Measurements from ENCODE around the gene DHX38. TPM values are rescaled to one million over a fixed set of nuclear protein-coding genes. Genes with fewer than 3 reads are reported as not detected.
A peak's percentile ranks its signal among the peaks of the same experiment; 100 is the strongest.

Gene DHX38
- total and polyA plus RNA-seq, 2 of the 13 experiments (the other 11 are each of a cell fraction or from before 2014, with no cell fraction given), result 54.4 to 85.9 TPM

DNA sequence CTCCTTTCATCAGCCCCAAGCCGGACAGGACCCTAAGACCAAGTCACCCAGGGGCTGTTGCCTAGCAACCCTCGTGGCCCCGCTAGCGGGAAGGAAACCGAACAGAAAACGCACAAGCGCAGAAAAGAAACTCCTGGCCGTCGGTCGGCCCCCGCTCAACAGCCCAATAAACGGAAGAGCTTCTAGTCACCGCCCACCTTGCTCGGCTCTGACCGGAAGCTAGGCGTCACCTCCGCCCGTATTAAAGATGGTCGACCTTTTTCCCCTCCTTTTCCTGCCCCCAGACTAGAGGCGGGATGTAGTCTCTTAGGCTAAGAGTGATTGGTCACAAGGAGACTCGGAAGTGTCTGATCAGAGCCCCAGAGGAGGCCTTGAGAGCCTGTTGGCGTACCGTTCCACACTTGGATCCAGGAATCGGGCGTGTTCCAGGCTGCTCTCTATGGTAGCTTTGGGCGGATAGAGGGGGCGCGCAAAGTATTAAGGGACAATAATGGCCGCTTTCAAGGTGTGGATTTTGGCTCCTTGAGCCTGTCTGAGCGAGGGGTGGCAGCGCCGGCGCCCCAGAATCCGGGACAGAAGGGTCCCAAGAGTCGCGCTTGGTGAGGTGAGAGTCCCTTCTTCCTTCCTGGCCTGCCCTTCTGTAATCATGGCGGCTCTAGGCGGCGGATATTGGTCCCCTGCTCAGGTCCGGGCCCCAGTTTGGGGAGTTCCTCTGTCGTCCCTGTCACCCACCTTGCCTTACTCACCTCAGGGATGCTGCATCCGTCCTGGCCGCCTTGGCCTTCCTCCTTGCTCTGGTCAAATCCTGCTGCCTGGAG lies at the start of gene DHX38, which contains the start of gene TXNL4B (continued):
- peak; percentile 71; the same call in 1 of the 2 replicates for TF ChIP-seq ZNF550 (CRISPR knock-in tag; IDR thresholded peaks at IDR 0.05; ENCODE audit: borderline replicate concordance)
- TF ChIP-seq, protein P1, sequence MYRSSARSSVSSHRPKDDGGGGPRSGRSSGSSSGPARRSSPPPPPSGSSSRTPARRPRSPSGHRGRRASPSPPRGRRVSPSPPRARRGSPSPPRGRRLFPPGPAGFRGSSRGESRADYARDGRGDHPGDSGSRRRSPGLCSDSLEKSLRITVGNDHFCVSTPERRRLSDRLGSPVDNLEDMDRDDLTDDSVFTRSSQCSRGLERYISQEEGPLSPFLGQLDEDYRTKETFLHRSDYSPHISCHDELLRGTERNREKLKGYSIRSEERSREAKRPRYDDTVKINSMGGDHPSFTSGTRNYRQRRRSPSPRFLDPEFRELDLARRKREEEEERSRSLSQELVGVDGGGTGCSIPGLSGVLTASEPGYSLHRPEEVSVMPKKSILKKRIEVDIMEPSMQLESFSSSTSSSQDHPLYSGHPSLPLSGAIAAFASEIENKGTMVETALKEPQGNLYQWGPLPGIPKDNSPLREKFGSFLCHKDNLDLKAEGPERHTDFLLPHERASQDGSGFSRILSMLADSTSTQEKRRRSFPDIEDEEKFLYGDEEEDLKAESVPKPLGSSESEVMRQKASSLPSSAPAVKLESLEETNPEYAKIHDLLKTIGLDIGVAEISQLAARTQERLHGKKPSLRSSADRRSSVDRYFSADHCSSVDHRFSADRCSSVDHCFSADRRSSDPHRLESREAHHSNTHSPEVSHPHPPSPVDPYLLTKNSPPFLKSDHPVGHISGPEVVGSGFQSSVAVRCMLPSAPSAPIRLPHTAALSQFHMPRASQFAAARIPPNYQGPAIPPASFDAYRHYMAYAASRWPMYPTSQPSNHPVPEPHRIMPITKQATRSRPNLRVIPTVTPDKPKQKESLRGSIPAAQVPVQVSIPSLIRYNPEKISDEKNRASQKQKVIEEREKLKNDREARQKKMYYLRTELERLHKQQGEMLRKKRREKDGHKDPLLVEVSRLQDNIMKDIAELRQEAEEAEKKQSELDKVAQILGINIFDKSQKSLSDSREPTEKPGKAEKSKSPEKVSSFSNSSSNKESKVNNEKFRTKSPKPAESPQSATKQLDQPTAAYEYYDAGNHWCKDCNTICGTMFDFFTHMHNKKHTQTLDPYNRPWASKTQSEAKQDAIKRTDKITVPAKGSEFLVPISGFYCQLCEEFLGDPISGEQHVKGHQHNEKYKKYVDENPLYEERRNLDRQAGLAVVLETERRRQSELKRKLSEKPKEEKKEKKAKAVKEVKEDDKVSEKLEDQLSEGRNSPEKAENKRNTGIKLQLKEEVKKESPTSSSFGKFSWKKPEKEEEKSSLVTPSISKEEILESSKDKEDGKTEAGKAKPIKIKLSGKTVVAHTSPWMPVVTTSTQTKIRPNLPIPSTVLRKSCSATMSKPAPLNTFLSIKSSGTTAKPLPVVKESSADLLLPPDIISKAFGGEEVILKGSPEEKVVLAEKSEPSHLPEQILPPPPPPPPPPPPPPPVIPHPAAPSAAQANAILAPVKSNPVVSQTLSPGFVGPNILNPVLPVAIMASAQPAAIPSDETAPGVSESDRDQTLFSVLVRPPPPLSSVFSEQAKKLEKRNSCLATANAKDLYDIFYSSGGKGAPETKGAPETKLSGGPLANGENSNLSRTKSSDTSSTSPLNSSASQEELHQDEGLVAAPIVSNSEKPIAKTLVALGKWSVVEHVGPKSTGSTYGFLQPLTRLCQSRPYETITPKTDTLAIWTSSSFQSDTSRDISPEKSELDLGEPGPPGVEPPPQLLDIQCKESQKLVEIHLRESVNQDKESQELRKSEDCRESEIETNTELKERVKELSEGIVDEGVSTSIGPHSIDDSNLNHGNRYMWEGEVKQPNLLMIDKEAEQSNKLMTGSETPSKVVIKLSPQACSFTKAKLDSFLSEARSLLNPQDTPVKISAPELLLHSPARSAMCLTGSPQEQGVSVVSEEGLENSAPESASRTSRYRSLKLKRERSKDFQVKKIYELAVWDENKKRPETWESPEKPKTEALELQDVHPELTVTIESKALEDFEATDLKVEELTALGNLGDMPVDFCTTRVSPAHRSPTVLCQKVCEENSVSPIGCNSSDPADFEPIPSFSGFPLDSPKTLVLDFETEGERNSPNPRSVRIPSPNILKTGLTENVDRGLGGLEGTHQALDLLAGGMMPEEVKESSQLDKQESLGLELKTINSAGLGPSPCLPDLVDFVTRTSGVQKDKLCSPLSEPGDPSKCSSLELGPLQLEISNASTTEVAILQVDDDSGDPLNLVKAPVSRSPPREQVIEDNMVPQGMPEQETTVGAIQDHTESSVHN (CRISPR knock-in tag; IDR thresholded peaks at IDR 0.05), result no peak
- TF ChIP-seq YEATS4 (CRISPR knock-in tag; IDR thresholded peaks at IDR 0.05; ENCODE audit: borderline replicate concordance), result no peak; the same call in 1 of the 2 replicates
- TF ChIP-seq CREB1 (IDR thresholded peaks at IDR 0.05), result peak; percentile 91
- TF ChIP-seq CREB1 (CRISPR knock-in tag; IDR thresholded peaks at IDR 0.05), result peak; percentile 99
- TF ChIP-seq, protein P2, sequence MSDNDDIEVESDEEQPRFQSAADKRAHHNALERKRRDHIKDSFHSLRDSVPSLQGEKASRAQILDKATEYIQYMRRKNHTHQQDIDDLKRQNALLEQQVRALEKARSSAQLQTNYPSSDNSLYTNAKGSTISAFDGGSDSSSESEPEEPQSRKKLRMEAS (IDR thresholded peaks at IDR 0.05), result no peak; the same call in 1 of the 2 replicates
- TF ChIP-seq TBX2 (CRISPR knock-in tag; IDR thresholded peaks at IDR 0.05; ENCODE audit: borderline replicate concordance), result peak; percentile 80; the same call in 1 of the 2 replicates
- TF ChIP-seq HNRNPUL1 (IDR thresholded peaks at IDR 0.05; ENCODE audit: low read depth, low read length), result no peak
- no peak for TF ChIP-seq PHF5A (CRISPR knock-in tag; IDR thresholded peaks at IDR 0.05; ENCODE audit: low read depth, unreplicated experiment)
- no peak; the same call in 1 of the 2 replicates for TF ChIP-seq ZNF138 (CRISPR knock-in tag; IDR thresholded peaks at IDR 0.05; ENCODE audit: low read depth)
- TF ChIP-seq ZNF619 (CRISPR knock-in tag; IDR thresholded peaks at IDR 0.05), result peak; percentile 27; the same call in 1 of the 2 replicates
- peak; percentile 3; the same call in 1 of the 2 replicates for TF ChIP-seq BRCA1 (CRISPR knock-in tag; IDR thresholded peaks at IDR 0.05)
- TF ChIP-seq, protein P3, sequence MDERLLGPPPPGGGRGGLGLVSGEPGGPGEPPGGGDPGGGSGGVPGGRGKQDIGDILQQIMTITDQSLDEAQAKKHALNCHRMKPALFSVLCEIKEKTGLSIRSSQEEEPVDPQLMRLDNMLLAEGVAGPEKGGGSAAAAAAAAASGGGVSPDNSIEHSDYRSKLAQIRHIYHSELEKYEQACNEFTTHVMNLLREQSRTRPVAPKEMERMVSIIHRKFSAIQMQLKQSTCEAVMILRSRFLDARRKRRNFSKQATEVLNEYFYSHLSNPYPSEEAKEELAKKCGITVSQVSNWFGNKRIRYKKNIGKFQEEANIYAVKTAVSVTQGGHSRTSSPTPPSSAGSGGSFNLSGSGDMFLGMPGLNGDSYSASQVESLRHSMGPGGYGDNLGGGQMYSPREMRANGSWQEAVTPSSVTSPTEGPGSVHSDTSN (CRISPR knock-in tag; IDR thresholded peaks at IDR 0.05), result peak; percentile 36; the same call in 1 of the 2 replicates
- TF ChIP-seq ATF7 (IDR thresholded peaks at IDR 0.05), result no peak
- TF ChIP-seq ATF7 (CRISPR knock-in tag; IDR thresholded peaks at IDR 0.05), result no peak
- TF ChIP-seq NAIF1 (CRISPR knock-in tag; IDR thresholded peaks at IDR 0.05; ENCODE audit: borderline replicate concordance), result no peak
- no peak for TF ChIP-seq HNF4A (CRISPR knock-in tag; IDR thresholded peaks at IDR 0.05)
- peak; percentile 68; the same call in 1 of the 2 replicates for TF ChIP-seq POLR2AphosphoS2 (IDR thresholded peaks at IDR 0.05; ENCODE audit: low read depth, low read length)
- no peak for TF ChIP-seq SATB2 (CRISPR knock-in tag; IDR thresholded peaks at IDR 0.05)
- TF ChIP-seq TBP (CRISPR knock-in tag; IDR thresholded peaks at IDR 0.05), result no peak
- TF ChIP-seq HOXD1 (CRISPR knock-in tag; IDR thresholded peaks at IDR 0.05), result peak; percentile 44; the same call in 1 of the 2 replicates
- peak; percentile 65; the same call in 1 of the 2 replicates for TF ChIP-seq SIX1 (CRISPR knock-in tag; IDR thresholded peaks at IDR 0.05; ENCODE audit: borderline replicate concordance)
